ENCODE results near the gene FRMD1.

DNA sequence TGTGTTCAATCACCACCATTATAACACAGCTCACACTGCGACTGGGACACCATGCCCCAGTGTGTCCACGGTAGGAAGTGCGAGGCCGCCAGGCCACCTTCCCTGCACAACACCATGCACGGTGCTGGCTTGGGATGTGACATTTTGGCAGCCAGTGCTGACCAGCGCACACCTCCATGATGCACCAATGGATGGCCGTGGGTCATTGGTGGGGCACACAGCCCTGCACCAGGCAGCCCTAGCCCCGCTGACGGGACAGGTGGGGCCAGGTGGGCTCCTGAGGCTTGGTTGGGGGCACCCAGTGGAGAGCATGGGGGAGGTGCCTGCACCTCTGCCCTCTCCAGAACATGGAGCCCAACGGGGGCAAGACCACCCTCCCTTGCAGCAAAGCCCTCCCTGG lies 18.2 kb upstream of the FRMD1 start:
- TF ChIP-seq POLR2A (IDR thresholded peaks at IDR 0.05; ENCODE audit: borderline replicate concordance, extremely low read depth, insufficient read depth, insufficient read length) (no peak), SIN3A (IDR thresholded peaks at IDR 0.05; ENCODE audit: low read depth) (no peak), EZH2 (IDR thresholded peaks at IDR 0.05) (no peak), ZNF274 (IDR thresholded peaks at IDR 0.05; ENCODE audit: low read depth, low read length) (no peak), EZH2phosphoT487 (IDR thresholded peaks at IDR 0.05; ENCODE audit: borderline replicate concordance) (no peak)
- TF ChIP-seq, protein P1, sequence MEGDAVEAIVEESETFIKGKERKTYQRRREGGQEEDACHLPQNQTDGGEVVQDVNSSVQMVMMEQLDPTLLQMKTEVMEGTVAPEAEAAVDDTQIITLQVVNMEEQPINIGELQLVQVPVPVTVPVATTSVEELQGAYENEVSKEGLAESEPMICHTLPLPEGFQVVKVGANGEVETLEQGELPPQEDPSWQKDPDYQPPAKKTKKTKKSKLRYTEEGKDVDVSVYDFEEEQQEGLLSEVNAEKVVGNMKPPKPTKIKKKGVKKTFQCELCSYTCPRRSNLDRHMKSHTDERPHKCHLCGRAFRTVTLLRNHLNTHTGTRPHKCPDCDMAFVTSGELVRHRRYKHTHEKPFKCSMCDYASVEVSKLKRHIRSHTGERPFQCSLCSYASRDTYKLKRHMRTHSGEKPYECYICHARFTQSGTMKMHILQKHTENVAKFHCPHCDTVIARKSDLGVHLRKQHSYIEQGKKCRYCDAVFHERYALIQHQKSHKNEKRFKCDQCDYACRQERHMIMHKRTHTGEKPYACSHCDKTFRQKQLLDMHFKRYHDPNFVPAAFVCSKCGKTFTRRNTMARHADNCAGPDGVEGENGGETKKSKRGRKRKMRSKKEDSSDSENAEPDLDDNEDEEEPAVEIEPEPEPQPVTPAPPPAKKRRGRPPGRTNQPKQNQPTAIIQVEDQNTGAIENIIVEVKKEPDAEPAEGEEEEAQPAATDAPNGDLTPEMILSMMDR (IDR thresholded peaks at IDR 0.05 in 2 of 3, conservative IDR thresholded peaks at IDR 0.05 in 1 of 3; ENCODE audit: borderline replicate concordance in 1 of 3, insufficient read depth in 1 of 3, low read depth in 2 of 3, low read length in 2 of 3) = no peak
- TF ChIP-seq, protein P2, sequence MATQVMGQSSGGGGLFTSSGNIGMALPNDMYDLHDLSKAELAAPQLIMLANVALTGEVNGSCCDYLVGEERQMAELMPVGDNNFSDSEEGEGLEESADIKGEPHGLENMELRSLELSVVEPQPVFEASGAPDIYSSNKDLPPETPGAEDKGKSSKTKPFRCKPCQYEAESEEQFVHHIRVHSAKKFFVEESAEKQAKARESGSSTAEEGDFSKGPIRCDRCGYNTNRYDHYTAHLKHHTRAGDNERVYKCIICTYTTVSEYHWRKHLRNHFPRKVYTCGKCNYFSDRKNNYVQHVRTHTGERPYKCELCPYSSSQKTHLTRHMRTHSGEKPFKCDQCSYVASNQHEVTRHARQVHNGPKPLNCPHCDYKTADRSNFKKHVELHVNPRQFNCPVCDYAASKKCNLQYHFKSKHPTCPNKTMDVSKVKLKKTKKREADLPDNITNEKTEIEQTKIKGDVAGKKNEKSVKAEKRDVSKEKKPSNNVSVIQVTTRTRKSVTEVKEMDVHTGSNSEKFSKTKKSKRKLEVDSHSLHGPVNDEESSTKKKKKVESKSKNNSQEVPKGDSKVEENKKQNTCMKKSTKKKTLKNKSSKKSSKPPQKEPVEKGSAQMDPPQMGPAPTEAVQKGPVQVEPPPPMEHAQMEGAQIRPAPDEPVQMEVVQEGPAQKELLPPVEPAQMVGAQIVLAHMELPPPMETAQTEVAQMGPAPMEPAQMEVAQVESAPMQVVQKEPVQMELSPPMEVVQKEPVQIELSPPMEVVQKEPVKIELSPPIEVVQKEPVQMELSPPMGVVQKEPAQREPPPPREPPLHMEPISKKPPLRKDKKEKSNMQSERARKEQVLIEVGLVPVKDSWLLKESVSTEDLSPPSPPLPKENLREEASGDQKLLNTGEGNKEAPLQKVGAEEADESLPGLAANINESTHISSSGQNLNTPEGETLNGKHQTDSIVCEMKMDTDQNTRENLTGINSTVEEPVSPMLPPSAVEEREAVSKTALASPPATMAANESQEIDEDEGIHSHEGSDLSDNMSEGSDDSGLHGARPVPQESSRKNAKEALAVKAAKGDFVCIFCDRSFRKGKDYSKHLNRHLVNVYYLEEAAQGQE (IDR thresholded peaks at IDR 0.05; ENCODE audit: low read depth) = no peak

All from HCT116 (cell line).